ENCODE data around the gene PCDHGA9. TPM values are rescaled to one million over a fixed set of nuclear protein-coding genes. Genes with fewer than 3 reads are reported as not detected.
"Not testable (repeated sequence)": the region's sequence is repeated elsewhere in the genome, so short reads cannot be mapped to it uniquely, and the experiment has no call there.

The PCDHGA9 gene
- total and polyA plus RNA-seq, 2 donors (not counting 3 experiments of a cell fraction or from before 2014, with no cell fraction given) = 1.1 to 3.9 TPM

DNA sequence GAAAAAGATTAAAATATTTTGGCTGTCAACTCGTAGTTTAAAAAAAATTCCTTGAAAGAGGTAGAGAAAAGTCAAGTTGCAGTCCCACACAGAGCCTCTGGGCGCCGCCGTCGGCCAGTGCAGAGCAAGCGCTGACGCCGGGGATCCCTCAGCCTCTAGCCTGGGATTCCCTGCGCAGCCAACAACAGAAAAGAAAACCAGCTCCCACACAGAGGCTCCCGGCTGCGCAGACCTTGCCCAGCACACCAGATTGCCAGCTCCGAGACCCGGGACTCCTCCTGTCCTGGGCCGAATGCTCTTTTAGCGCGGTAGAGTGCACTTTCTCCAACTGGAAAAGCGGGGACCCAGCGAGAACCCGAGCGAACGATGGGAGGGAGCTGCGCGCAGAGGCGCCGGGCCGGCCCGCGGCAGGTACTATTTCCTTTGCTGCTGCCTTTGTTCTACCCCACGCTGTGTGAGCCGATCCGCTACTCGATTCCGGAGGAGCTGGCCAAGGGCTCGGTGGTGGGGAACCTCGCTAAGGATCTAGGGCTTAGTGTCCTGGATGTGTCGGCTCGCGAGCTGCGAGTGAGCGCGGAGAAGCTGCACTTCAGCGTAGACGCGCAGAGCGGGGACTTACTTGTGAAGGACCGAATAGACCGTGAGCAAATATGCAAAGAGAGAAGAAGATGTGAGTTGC, 15.1 kb downstream of the PCDHGA9 start, which contains the start of gene PCDHGB7:
Gene PCDHGB7 (plus strand): TSS at position 184 of the 679 bp plus-strand sequence. CDS start 183 bp downstream, at position 367.
- TSS peak; percentile 12 for BruUV-seq (replicated peaks)
- intact Hi-C loops (cut with micrococcal nuclease) = loop anchor here (1.0 kb wide), 3 partner anchors 107 to 202 kb away; no protein-coding TSS in a partner anchor
- Histone ChIP-seq H2AFZ (ENCODE audit: low read depth, low read length) (peak within 1 kb of the TSS; percentile 64), H3K4me3 (replicated peaks in 1 of 3; ENCODE audit: insufficient read depth in 1 of 3, low read depth in 1 of 3, low read length in 3 of 3) (peak within 1 kb of the TSS; percentile 35 to 52 (median 42)), H3K4me1 (ENCODE audit: control insufficient read depth, extremely low read depth, insufficient read depth, low read length) (peaks cover 19% of the 10 kb centered on the region), H3K4me2 (ENCODE audit: insufficient read depth, low read length) (peak within 1 kb of the TSS; percentile 71), H3K27me3 (ENCODE audit: control insufficient read depth in 2 of 2, insufficient read depth in 2 of 2, low read length in 2 of 2) (peaks cover 50 to 85% of the 10 kb centered on the region in 2 experiments)
- dilution Hi-C loops (cut with MboI; ENCODE audit: extremely low pct_ligation_motif_present, low sequenced_read_pairs); H3K9me1 ChIP-seq (replicated peaks; ENCODE audit: control insufficient read depth, extremely low read depth, insufficient read depth, low read length); H3K9me3 ChIP-seq (replicated peaks; ENCODE audit: control insufficient read depth, insufficient read depth, low read length); H3K9ac ChIP-seq (replicated peaks; ENCODE audit: extremely low read depth, insufficient read depth, low read length); H4K20me1 ChIP-seq (replicated peaks; ENCODE audit: control insufficient read depth, extremely low read depth, insufficient read depth, low read length); H3K36me3 ChIP-seq (ENCODE audit: control insufficient read depth in 2 of 2, extremely low read depth in 1 of 2, insufficient read depth in 2 of 2, low read length in 2 of 2); H3K79me2 ChIP-seq (ENCODE audit: control insufficient read depth, insufficient read depth, low read length); H3K27ac ChIP-seq (ENCODE audit: insufficient read depth, low read depth, low read length): not testable (repeated sequence)
- POLR2A ChIA-PET = interaction anchor here (0.6 to 1.2 kb wide), 2 partner anchors 140 to 146 kb away, joined by 3 to 4 read pairs; no protein-coding TSS in a partner anchor
- CTCF ChIA-PET = interaction anchor here (0.6 to 11.3 kb wide), 35 partner anchors 9 to 204 kb away, joined by 3 to 335 read pairs (median 4); partner anchors contain the start of genes PCDHB13, PCDHB14, PCDHGA12 and PCDHGA3
- DNase-seq (ENCODE audit: low read depth, low spot score) (peak; percentile 83), FAIRE-seq (peak; percentile 87)
- TF ChIP-seq CTCF (IDR thresholded peaks at IDR 0.05; ENCODE audit: extremely low read depth in 1 of 2, insufficient read depth in 1 of 2, low read depth in 1 of 2, low read length in 2 of 2) = peak; percentile 77 to 80

Measured in endothelial cell of umbilical vein (primary cell).